ENCODE results near the gene KIAA1671.

Gene KIAA1671

DNA sequence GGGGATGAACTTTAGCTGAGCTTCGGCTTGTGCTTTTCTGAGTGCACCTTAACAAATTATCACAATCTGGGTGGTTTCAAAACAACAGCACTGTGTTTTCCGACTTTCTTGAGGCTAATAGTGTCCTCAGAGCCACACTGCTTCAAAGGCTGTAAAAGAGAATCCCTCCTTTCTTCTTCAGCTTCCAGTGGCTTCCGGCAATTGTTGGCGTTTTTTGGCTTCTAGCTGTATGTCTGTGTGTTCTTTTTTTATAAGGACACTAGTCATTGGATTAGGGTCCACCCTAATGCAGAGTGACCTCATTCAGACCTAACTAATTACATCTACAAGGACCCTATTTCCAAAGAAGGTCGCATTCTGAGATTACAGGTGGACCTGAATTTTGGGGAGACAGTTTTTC, 30.6 kb downstream of the KIAA1671 start:
- Histone ChIP-seq H3K4me1 (ENCODE audit: control insufficient read depth in 1 of 2, insufficient read depth in 2 of 2, low read length in 2 of 2) (no peaks in the 10 kb centered on the region), H3K27ac (ENCODE audit: low read length) (no peak overlapping the region), H3K36me3 (ENCODE audit: control insufficient read depth in 1 of 2, insufficient read depth in 2 of 2, low read length in 2 of 2) (no peaks in the 10 kb centered on the region), H3K27me3 (ENCODE audit: low read depth, low read length) (no peaks in the 10 kb centered on the region), H3K4me3 (ENCODE audit: low read depth in 1 of 2, low read length in 2 of 2) (no peak overlapping the region), H3K9me3 (ENCODE audit: control insufficient read depth in 1 of 2, low read length in 2 of 2) (no peaks in the 10 kb centered on the region)

- no peaks in the 10 kb centered on the region for H3K27me3 ChIP-seq (ENCODE audit: low read depth, low read length)
- no peak overlapping the region for H3K4me3 ChIP-seq (ENCODE audit: low read depth in 1 of 2, low read length in 2 of 2)
- H3K9me3 ChIP-seq (ENCODE audit: control insufficient read depth in 1 of 2, low read length in 2 of 2), result no peaks in the 10 kb centered on the region
- peaks cover 0 to 2% of the 10 kb centered on the region in 2 donors for H3K4me1 ChIP-seq (ENCODE audit: control insufficient read depth in 1 of 2, insufficient read depth in 2 of 2, low read length in 2 of 2)
- no peak overlapping the region for H3K27ac ChIP-seq (ENCODE audit: low read length)
- no peaks in the 10 kb centered on the region for H3K36me3 ChIP-seq (ENCODE audit: control insufficient read depth in 1 of 2, insufficient read depth in 2 of 2, low read length in 2 of 2)
Observed at GRCh38 chr22:24984122-24984521, 31.6 kb downstream of the KIAA1671 start.

- Histone ChIP-seq H3K4me1 (ENCODE audit: control insufficient read depth in 1 of 2, insufficient read depth in 2 of 2, low read length in 2 of 2) (peaks cover 4 to 12% of the 10 kb centered on the region in 2 donors), H3K4me3 (ENCODE audit: low read depth in 1 of 2, low read length in 2 of 2) (no peak overlapping the region), H3K9me3 (ENCODE audit: control insufficient read depth in 1 of 2, low read length in 2 of 2) (no peaks in the 10 kb centered on the region), H3K27me3 (ENCODE audit: low read depth, low read length) (no peaks in the 10 kb centered on the region), H3K27ac (ENCODE audit: low read length) (no peak overlapping the region), H3K36me3 (ENCODE audit: control insufficient read depth in 1 of 2, insufficient read depth in 2 of 2, low read length in 2 of 2) (no peaks in the 10 kb centered on the region)
Observed at GRCh38 chr22:24985826-24986214, 33.3 kb downstream of the KIAA1671 start.

DNA sequence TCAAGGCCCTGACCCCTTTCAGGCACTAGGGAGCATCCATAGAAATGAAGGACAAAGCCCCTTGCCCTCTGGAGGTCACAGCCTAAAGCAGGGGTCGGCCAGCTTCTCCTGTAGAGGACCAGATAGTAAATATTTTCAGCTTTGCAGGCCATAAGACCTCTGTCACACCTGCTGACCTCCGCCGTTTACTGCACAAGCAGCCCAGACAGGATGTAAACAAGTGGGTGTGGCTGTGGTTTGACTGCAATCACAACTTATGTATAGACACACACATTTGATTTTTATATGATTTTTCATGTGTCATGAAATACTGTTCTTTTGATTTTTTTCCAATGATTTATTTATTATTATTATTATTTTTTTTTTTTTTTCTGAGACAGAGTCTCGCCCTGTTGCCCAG, 34.3 kb downstream of the KIAA1671 start:
- Histone ChIP-seq H3K4me3 (ENCODE audit: low read depth in 1 of 2, low read length in 2 of 2) (no peak overlapping the region), H3K4me1 (ENCODE audit: control insufficient read depth in 1 of 2, insufficient read depth in 2 of 2, low read length in 2 of 2) (peaks cover 4 to 12% of the 10 kb centered on the region in 2 donors), H3K27ac (ENCODE audit: low read length) (no peak overlapping the region), H3K27me3 (ENCODE audit: low read depth, low read length) (no peaks in the 10 kb centered on the region), H3K9me3 (ENCODE audit: control insufficient read depth in 1 of 2, low read length in 2 of 2) (no peaks in the 10 kb centered on the region), H3K36me3 (ENCODE audit: control insufficient read depth in 1 of 2, insufficient read depth in 2 of 2, low read length in 2 of 2) (no peaks in the 10 kb centered on the region)

GRCh38 chr22:24989135-24989534, 36.6 kb downstream of the KIAA1671 start:
- Histone ChIP-seq H3K27ac (ENCODE audit: low read length) (peak overlapping the region; percentile 51), H3K36me3 (ENCODE audit: control insufficient read depth in 1 of 2, insufficient read depth in 2 of 2, low read length in 2 of 2) (no peaks in the 10 kb centered on the region), H3K4me3 (ENCODE audit: low read depth in 1 of 2, low read length in 2 of 2) (no peak overlapping the region), H3K27me3 (ENCODE audit: low read depth, low read length) (no peaks in the 10 kb centered on the region), H3K4me1 (ENCODE audit: control insufficient read depth in 1 of 2, insufficient read depth in 2 of 2, low read length in 2 of 2) (peaks cover 4 to 12% of the 10 kb centered on the region in 2 donors), H3K9me3 (ENCODE audit: control insufficient read depth in 1 of 2, low read length in 2 of 2) (no peaks in the 10 kb centered on the region)

GRCh38 chr22:24989541-24989951, 37.0 kb downstream of the KIAA1671 start:
- Histone ChIP-seq H3K4me3 (ENCODE audit: low read depth in 1 of 2, low read length in 2 of 2) (no peak overlapping the region), H3K27ac (ENCODE audit: low read length) (peak overlapping the region; percentile 51), H3K4me1 (ENCODE audit: control insufficient read depth in 1 of 2, insufficient read depth in 2 of 2, low read length in 2 of 2) (peaks cover 4 to 12% of the 10 kb centered on the region in 2 donors)

DNA sequence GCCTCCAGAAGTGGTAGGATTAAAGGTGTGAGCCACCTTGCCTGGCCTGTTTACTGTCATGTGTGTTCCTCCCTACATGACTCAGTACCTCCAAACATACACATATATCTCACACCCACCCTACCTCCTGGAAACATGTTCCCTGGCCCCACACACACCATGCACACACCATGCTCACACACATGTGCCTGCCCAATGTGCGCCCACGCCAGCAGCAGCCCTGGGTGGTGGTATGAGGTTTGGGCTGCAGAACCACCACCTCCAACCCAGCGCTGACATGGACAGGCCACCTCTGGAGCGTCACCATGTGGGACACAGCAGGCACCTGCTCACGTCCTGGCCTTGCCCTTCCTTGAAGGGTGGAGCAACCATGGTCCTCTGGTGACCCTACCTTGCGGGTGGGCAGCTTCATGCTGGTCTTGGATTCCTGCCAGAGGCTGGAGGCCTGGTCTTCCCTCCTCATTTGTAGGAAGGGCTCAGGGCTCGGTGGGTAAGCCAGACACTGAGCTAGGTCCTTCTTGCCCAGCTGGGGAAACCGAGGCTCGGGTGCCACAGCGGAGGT, 37.9 kb downstream of the KIAA1671 start:
- Histone ChIP-seq H3K9me3 (ENCODE audit: control insufficient read depth in 1 of 2, low read length in 2 of 2) (no peaks in the 10 kb centered on the region), H3K4me3 (ENCODE audit: low read depth in 1 of 2, low read length in 2 of 2) (no peak overlapping the region), H3K27me3 (ENCODE audit: low read depth, low read length) (no peaks in the 10 kb centered on the region), H3K27ac (ENCODE audit: low read length) (no peak overlapping the region), H3K36me3 (ENCODE audit: control insufficient read depth in 1 of 2, insufficient read depth in 2 of 2, low read length in 2 of 2) (no peaks in the 10 kb centered on the region), H3K4me1 (ENCODE audit: control insufficient read depth in 1 of 2, insufficient read depth in 2 of 2, low read length in 2 of 2) (peaks cover 4 to 12% of the 10 kb centered on the region in 2 donors)

More at GRCh38 chr22:24989541-24989951, 37.0 kb downstream of the KIAA1671 start:
- H3K36me3 ChIP-seq (ENCODE audit: control insufficient read depth in 1 of 2, insufficient read depth in 2 of 2, low read length in 2 of 2), result no peaks in the 10 kb centered on the region
- no peaks in the 10 kb centered on the region for H3K27me3 ChIP-seq (ENCODE audit: low read depth, low read length)
- H3K9me3 ChIP-seq (ENCODE audit: control insufficient read depth in 1 of 2, low read length in 2 of 2), result no peaks in the 10 kb centered on the region

GRCh38 chr22:24992946-24993345, 40.4 kb downstream of the KIAA1671 start:
- H3K27me3 ChIP-seq (ENCODE audit: low read depth, low read length), result no peaks in the 10 kb centered on the region
- no peaks in the 10 kb centered on the region for H3K9me3 ChIP-seq (ENCODE audit: control insufficient read depth in 1 of 2, low read length in 2 of 2)
- H3K4me1 ChIP-seq (ENCODE audit: control insufficient read depth in 1 of 2, insufficient read depth in 2 of 2, low read length in 2 of 2), result peaks cover 4 to 12% of the 10 kb centered on the region in 2 donors
- H3K4me3 ChIP-seq (ENCODE audit: low read depth in 1 of 2, low read length in 2 of 2), result no peak overlapping the region
- H3K27ac ChIP-seq (ENCODE audit: low read length), result no peak overlapping the region
- H3K36me3 ChIP-seq (ENCODE audit: control insufficient read depth in 1 of 2, insufficient read depth in 2 of 2, low read length in 2 of 2), result no peaks in the 10 kb centered on the region

- Histone ChIP-seq H3K9me3 (ENCODE audit: control insufficient read depth in 1 of 2, low read length in 2 of 2) (no peaks in the 10 kb centered on the region), H3K4me3 (ENCODE audit: low read depth in 1 of 2, low read length in 2 of 2) (no peak overlapping the region), H3K27ac (ENCODE audit: low read length) (peak overlapping the region; percentile 10), H3K4me1 (ENCODE audit: control insufficient read depth in 1 of 2, insufficient read depth in 2 of 2, low read length in 2 of 2) (peaks cover under 1 to 12% of the 10 kb centered on the region in 2 donors), H3K36me3 (ENCODE audit: control insufficient read depth in 1 of 2, insufficient read depth in 2 of 2, low read length in 2 of 2) (no peaks in the 10 kb centered on the region), H3K27me3 (ENCODE audit: low read depth, low read length) (no peaks in the 10 kb centered on the region)
Observed at GRCh38 chr22:24994070-24994763, 41.7 kb downstream of the KIAA1671 start.

- Histone ChIP-seq H3K36me3 (ENCODE audit: control insufficient read depth in 1 of 2, insufficient read depth in 2 of 2, low read length in 2 of 2) (no peaks in the 10 kb centered on the region), H3K27ac (ENCODE audit: low read length) (no peak overlapping the region), H3K4me1 (ENCODE audit: control insufficient read depth in 1 of 2, insufficient read depth in 2 of 2, low read length in 2 of 2) (peaks cover 0 to 2% of the 10 kb centered on the region in 2 donors), H3K27me3 (ENCODE audit: low read depth, low read length) (no peaks in the 10 kb centered on the region), H3K4me3 (ENCODE audit: low read depth in 1 of 2, low read length in 2 of 2) (no peak overlapping the region), H3K9me3 (ENCODE audit: control insufficient read depth in 1 of 2, low read length in 2 of 2) (no peaks in the 10 kb centered on the region)
Observed at GRCh38 chr22:24995649-24996180, 43.2 kb downstream of the KIAA1671 start.

- Histone ChIP-seq H3K27ac (ENCODE audit: low read length) (no peak overlapping the region), H3K4me3 (ENCODE audit: low read depth in 1 of 2, low read length in 2 of 2) (no peak overlapping the region), H3K4me1 (ENCODE audit: control insufficient read depth in 1 of 2, insufficient read depth in 2 of 2, low read length in 2 of 2) (no peaks in the 10 kb centered on the region), H3K27me3 (ENCODE audit: low read depth, low read length) (no peaks in the 10 kb centered on the region), H3K36me3 (ENCODE audit: control insufficient read depth in 1 of 2, insufficient read depth in 2 of 2, low read length in 2 of 2) (no peaks in the 10 kb centered on the region), H3K9me3 (ENCODE audit: control insufficient read depth in 1 of 2, low read length in 2 of 2) (no peaks in the 10 kb centered on the region)
Observed at GRCh38 chr22:24996420-24996952, 44.0 kb downstream of the KIAA1671 start.
